ENCODE measurements around the gene GIPC3. TPM values are rescaled to one million over a fixed set of nuclear protein-coding genes. Genes with fewer than 3 reads are reported as not detected.
A peak's percentile ranks its signal among the peaks of the same experiment; 100 is the strongest.
"Not testable (repeated sequence)": the region's sequence is repeated elsewhere in the genome, so short reads cannot be mapped to it uniquely, and the experiment has no call there.

GIPC3 gene
- total RNA-seq, 2 donors from 2014 or later, result 0.78 to 0.99 TPM

DNA sequence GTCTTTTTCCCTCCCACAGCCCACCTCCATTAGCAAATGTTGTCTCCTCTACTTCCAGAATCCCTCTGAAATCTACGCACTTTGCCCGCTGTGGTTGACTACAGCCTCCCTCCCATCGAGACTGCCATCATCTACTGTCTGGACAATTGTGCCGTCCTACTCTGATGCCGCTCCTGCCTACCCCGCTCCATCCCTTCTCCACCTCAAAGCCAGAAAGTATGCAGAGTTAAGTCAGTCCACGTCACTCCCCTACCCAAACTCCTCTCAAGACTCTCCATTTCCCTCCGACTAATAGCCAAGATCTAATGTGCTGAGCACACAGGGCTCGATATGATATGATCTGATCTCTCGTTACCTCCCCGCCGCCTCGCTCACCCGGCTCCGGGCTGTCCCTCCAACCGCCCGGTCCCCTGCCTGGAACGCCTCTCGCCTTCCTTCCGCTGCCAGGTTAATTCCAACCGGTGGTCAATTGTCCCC, 40.8 kb downstream of the GIPC3 start:
- no peak for ATAC-seq
- intact Hi-C loops (cut with DNase I), result no loop called here
- Histone ChIP-seq H3K4me1 (peaks cover 29% of the 10 kb centered on the region), H3K27me3 (no peaks in the 10 kb centered on the region), H3K9me3 (no peaks in the 10 kb centered on the region), H3K27ac (peak overlapping the region; percentile 91 to 97 (median 94)), H3K36me3 (replicated peaks in 1 of 2; ENCODE audit: insufficient read depth in 1 of 2, low read depth in 2 of 2) (peaks cover 0 to 2% of the 10 kb centered on the region in 2 donors), H3K4me3 (peak overlapping the region; percentile 80 to 100)
- no peak for DNase-seq
- WGBS, 2 donors, result 1% methylated on average over 21 of the region's 21 CpGs
- TF ChIP-seq, protein P1, sequence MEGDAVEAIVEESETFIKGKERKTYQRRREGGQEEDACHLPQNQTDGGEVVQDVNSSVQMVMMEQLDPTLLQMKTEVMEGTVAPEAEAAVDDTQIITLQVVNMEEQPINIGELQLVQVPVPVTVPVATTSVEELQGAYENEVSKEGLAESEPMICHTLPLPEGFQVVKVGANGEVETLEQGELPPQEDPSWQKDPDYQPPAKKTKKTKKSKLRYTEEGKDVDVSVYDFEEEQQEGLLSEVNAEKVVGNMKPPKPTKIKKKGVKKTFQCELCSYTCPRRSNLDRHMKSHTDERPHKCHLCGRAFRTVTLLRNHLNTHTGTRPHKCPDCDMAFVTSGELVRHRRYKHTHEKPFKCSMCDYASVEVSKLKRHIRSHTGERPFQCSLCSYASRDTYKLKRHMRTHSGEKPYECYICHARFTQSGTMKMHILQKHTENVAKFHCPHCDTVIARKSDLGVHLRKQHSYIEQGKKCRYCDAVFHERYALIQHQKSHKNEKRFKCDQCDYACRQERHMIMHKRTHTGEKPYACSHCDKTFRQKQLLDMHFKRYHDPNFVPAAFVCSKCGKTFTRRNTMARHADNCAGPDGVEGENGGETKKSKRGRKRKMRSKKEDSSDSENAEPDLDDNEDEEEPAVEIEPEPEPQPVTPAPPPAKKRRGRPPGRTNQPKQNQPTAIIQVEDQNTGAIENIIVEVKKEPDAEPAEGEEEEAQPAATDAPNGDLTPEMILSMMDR (IDR thresholded peaks at IDR 0.05), result no peak
- TF ChIP-seq POLR2A (IDR thresholded peaks at IDR 0.05), result no peak

DNA sequence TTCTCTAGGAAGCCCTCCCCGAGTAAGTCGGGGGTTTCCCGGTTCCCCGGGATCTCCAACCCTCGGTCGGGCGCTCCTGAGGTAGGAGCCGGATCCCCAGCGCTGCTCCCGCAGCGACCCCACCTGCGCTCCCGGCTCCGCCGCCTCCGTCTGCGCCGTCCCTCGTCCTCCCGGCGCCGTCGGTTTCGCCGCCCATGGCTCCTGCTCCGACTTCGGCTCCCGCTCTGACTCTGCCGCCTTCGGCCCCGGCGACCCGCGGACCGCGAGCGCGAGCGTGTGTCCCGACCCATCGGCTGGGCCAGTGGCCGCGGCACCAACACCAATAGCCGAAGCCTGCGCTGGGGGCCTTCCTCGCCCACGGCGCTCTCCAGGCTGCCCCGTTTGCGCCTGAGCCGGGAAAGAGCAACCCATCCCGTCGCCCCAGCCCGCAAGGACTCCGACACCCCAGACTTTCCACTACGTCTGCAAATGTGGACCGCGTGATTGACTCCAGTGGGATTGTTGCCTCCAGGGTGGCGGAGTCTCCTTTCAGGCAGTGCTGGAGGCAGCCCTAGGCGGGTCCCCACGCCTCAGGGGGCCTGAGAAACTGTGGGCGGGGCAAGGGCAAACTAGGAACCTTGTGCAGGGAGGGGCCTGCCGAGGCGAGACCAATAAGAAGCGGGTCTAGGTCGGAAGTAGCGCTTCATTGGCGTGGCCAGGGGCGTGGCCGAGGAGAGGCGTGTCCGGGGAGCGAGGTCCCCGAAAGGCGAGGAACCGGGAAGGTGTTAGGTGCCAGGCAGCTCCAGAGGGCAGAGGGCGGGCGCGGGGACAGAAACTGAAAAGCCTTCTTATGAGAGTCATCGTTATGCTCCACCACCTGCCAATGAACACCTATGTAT, 41.4 kb downstream of the GIPC3 start, which contains the start of gene CACTIN:
TSS of gene CACTIN (minus strand) at position 318 of the 878 bp plus-strand sequence. CDS start at position 290, 28 bp downstream.
- peak; percentile 99 for ATAC-seq
- H3K27me3 ChIP-seq, result no peaks in the 10 kb centered on the region
- 0% methylated on average over 12 to 80 of the region's 80 CpGs for WGBS, 2 donors

DNA sequence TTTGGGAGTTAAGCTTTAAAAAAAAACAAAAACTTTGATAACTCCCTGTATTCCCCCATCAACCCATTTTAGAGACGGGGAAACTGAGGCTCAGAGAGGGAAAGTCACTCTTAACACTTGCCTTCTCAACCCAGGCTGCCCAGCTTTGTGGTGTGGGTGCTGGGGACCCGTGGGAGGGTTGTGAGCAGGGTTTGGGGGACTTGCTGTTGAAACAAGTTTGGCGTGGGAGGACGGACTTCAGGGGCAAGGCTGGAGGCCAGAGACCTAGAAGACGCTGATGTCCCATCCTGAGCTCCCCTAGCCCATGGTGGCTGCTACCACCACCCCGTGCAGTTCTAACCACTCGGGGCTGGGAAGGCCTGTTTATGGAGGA, 42.1 kb downstream of the GIPC3 start:
- H3K36me3 ChIP-seq (replicated peaks in 1 of 2; ENCODE audit: insufficient read depth in 1 of 2, low read depth in 2 of 2), result peaks cover 0 to 2% of the 10 kb centered on the region in 2 donors
- H3K4me1 ChIP-seq, result peaks cover 29% of the 10 kb centered on the region
- TF ChIP-seq POLR2A (IDR thresholded peaks at IDR 0.05), result no peak
- TF ChIP-seq, protein P1 (IDR thresholded peaks at IDR 0.05), result no peak
- H3K9me3 ChIP-seq, result no peaks in the 10 kb centered on the region
- DNase-seq (peak in 1 of 4 donors; percentile 27), ATAC-seq (no peak)
- no peak overlapping the region for H3K4me3 ChIP-seq
- intact Hi-C loops (cut with DNase I), result no loop called here
- H3K27ac ChIP-seq, result peak overlapping the region; percentile 91 to 97 (median 94)
- no peaks in the 10 kb centered on the region for H3K27me3 ChIP-seq
- WGBS, 2 donors, result 59 to 65% methylated on average over 7 of the region's 7 CpGs

More for the DNA sequence above, 41.4 kb downstream of the GIPC3 start, which contains the start of gene CACTIN:
- peaks cover 29% of the 10 kb centered on the region for H3K4me1 ChIP-seq
- intact Hi-C loops (cut with DNase I), result no loop called here
- H3K4me3 ChIP-seq, result peak within 1 kb of the TSS; percentile 80 to 100
- DNase-seq, result peak; percentile 99
- peak; percentile 65 to 87 (median 82) for TF ChIP-seq POLR2A (IDR thresholded peaks at IDR 0.05)
- TF ChIP-seq, protein P1 (IDR thresholded peaks at IDR 0.05), result no peak
- H3K9me3 ChIP-seq, result no peaks in the 10 kb centered on the region
- peak within 1 kb of the TSS; percentile 91 to 97 (median 94) for H3K27ac ChIP-seq
- H3K36me3 ChIP-seq (replicated peaks in 1 of 2; ENCODE audit: insufficient read depth in 1 of 2, low read depth in 2 of 2), result peaks cover 0 to 2% of the 10 kb centered on the region in 2 donors

DNA sequence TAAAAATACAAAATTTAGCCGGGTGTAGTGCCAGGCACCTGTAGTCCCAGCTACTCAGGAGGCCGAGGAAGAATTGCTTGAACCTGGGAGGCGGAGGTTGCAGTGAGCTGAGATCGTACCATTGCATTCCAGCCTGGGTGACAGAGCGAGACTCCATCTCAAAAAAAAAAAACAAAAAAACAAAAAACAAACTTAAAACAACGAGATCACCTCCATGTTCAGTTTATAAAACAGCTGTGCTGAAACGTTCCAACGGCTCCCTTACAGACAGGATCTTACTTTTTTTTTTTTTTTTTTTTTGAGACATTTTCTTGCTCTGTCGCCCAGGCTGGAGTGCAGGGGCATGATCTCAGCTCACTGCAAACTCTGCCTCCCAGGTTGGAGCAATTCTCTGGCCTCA, 43.5 kb downstream of the GIPC3 start:
- 62 to 67% methylated on average over 9 of the region's 9 CpGs for WGBS, 2 donors

DNA sequence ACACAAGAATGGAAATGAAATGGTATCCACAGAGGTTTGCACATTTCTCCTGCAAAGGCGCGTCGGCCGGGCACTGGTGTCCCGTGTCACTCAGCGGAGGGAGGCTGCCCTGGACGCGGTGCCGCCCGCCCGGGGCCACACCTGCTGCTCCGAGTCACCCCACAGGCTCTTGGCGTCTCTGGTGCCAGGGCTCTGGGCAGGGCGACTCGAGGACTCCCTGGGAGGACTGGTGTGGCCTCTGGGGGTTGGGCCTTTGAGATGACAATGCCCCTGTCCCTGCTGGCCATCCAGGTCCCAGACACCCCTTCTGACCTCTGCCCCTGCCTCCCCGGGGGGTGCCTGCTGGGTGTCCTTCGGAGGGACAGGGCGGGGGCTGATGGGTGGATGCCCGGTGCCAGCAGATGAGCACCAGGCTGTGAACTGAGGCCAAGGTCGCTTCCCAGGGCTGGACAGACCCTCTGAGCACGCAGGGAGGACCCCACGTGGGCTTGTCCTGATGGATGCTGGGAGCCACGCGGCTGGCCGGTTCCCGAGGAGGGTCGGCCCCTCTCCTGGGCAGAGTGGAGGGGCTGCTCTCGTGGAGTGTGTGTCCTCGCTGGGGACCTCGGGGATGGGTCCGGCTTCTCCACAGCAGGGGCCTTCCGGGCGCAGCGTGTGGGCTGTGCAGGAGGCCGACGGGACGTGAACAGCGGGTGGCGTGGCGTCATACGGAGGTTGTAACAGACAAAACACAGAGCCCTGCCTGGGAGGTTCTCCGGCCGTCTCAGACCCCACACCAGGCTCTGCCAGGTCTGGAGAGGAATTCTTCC, 46.0 kb downstream of the GIPC3 start:
- no peak for DNase-seq
- WGBS, 2 donors, result 86 to 87% methylated on average over 9 to 41 of the region's 43 CpGs
- no peaks in the 10 kb centered on the region for H3K9me3 ChIP-seq

More for the DNA sequence above, 43.5 kb downstream of the GIPC3 start:
- intact Hi-C loops (cut with DNase I); H3K36me3 ChIP-seq (replicated peaks in 1 of 2; ENCODE audit: insufficient read depth in 1 of 2, low read depth in 2 of 2); H3K9me3 ChIP-seq; DNase-seq; H3K27ac ChIP-seq; H3K4me3 ChIP-seq; H3K27me3 ChIP-seq; ATAC-seq: not testable (repeated sequence)
- peaks cover 29% of the 10 kb centered on the region for H3K4me1 ChIP-seq

More for the DNA sequence above, 46.0 kb downstream of the GIPC3 start:
- intact Hi-C loops (cut with DNase I), result no loop called here
- H3K4me1 ChIP-seq, result peaks cover 5% of the 10 kb centered on the region
- ATAC-seq, result no peak
- no peaks in the 10 kb centered on the region for H3K36me3 ChIP-seq (replicated peaks in 1 of 2; ENCODE audit: insufficient read depth in 1 of 2, low read depth in 2 of 2)
- H3K27me3 ChIP-seq, result no peaks in the 10 kb centered on the region
- no peak overlapping the region for H3K4me3 ChIP-seq
- no peak overlapping the region for H3K27ac ChIP-seq
- TF ChIP-seq, protein P1 (IDR thresholded peaks at IDR 0.05), result no peak
- TF ChIP-seq POLR2A (IDR thresholded peaks at IDR 0.05), result no peak

Measured in body of pancreas (tissue), 4 donors.